Transverse colon (tissue), 3 donors: ENCODE results near the gene CXXC4.

ENCODE experiments used
- POLR2A ChIP-seq: fragments of 450-650 bp; IDR thresholded peaks from one replicate; pipeline ENCODE4 v1.6.1; 2016; ENCODE audit warnings: antibody characterized with exemption, mild to moderate bottlenecking, moderate library complexity
- POLR2AphosphoS5 ChIP-seq, 3 donors: sonication (generic); formaldehyde crosslinking; IDR thresholded peaks; one replicate each; pipeline ENCODE4 v1.6.1; 2016; ENCODE audit warnings: antibody characterized with exemption in 3 of 3

GRCh38 chr4:104524591-104524990 lies 29.9 kb upstream of the CXXC4 start:
- TF ChIP-seq POLR2AphosphoS5 (IDR thresholded peaks at IDR 0.05) (no peak), POLR2A (no peak)
